K562 (cell line): Measurements from ENCODE around the gene FAM174B. TPM values are rescaled to one million over a fixed set of nuclear protein-coding genes. Genes with fewer than 3 reads are reported as not detected.

Experiments used
- RAD21 ChIP-seq, 2 experiments: fragments of 250-450 bp in 1 of 2; fragments of 450-650 bp in 1 of 2; sonication (Bioruptor Pico) in 1 of 2; formaldehyde crosslinking in 1 of 2; IDR thresholded peaks in 1 of 2; conservative IDR thresholded peaks in 1 of 2; 2 replicates each; pipeline versions ENCODE4 v1.4.0 to v1.8.0; 2020 to 2022; ENCODE audit warnings: mild to moderate bottlenecking in 2 of 2, moderate library complexity in 1 of 2
- SIX5 ChIP-seq, 2 experiments: IDR thresholded peaks; 2 replicates each; pipeline ENCODE4 v1.6.1; 2011; ENCODE audit warnings: low read length in 2 of 2, borderline replicate concordance in 1 of 2, low read depth in 1 of 2, mild to moderate bottlenecking in 1 of 2, moderate library complexity in 1 of 2; ENCODE audit not compliant: insufficient read depth in 1 of 2
- SMC3 ChIP-seq: conservative IDR thresholded peaks from 2 replicates; pipeline ENCODE4 v1.6.1; 2011; ENCODE audit warnings: low read depth, low read length, improper control_type of control experiment; ENCODE audit not compliant: insufficient read depth
- polyA plus RNA-seq, 8 experiments: library from polyadenylated mRNA; depleted of rRNA in 4 of 8; stranded (reverse) in 5 of 8; unstranded in 3 of 8; fragments of >200 nt; fragmentation: Nextera tagmentation in 2 of 8; fragmentation: Illumina TruSeq in 1 of 8; extraction: Ambion mirVana in 2 of 8; extraction: Trizol in 1 of 8; gene quantifications; 2 replicates each; pipeline versions ENCODE4 v1.2.1 to v1.2.3, GENCODE V29; 2011 to 2014; ENCODE audit warnings: inconsistent platforms in 1 of 8, missing spikeins in 1 of 8
- total RNA-seq, 7 experiments: library from RNA; depleted of rRNA in 6 of 7; stranded (reverse); fragments of >200 nt in 6 of 7; fragmentation: Illumina TruSeq in 2 of 7; extraction: Trizol in 2 of 7; gene quantifications; 2 replicates each; pipeline versions ENCODE4 v1.2.1 to v1.2.3, GENCODE V29; 2011 to 2021; ENCODE audit warnings: low replicate concordance in 1 of 7
- TF ChIP-seq, protein P1 (sequence below), 2 experiments: fragments of 450-650 bp; formaldehyde crosslinking in 1 of 2; IDR thresholded peaks; 2 replicates each; pipeline versions ENCODE4 v1.4.0 to v1.6.1; 2014 to 2020; ENCODE audit warnings: mild to moderate bottlenecking in 2 of 2, borderline replicate concordance in 1 of 2, low read depth in 1 of 2
- TF ChIP-seq, protein P2 (sequence below): fragments of 450-650 bp; conservative IDR thresholded peaks from 2 replicates; pipeline ENCODE4 v1.6.1; 2016; ENCODE audit warnings: missing genetic modification characterization, low read depth, mild to moderate bottlenecking, control low read depth, missing compliant biosample characterization
- TF ChIP-seq, protein P3 (sequence below), 3 experiments: IDR thresholded peaks in 2 of 3; conservative IDR thresholded peaks in 1 of 3; 2 replicates each; pipeline ENCODE4 v1.5.1; 2011 to 2012; ENCODE audit warnings: low read length in 3 of 3, mild to moderate bottlenecking in 3 of 3, control low read depth in 2 of 3, improper control_type of control experiment in 1 of 3, inconsistent platforms in 1 of 3, low read depth in 1 of 3, mixed read lengths in 1 of 3, moderate library complexity in 1 of 3; ENCODE audit not compliant: insufficient read depth in 2 of 3

Gene FAM174B
- total and polyA plus RNA-seq, 9 of the 15 experiments (the other 6 are each of a cell fraction or from before 2014, with no cell fraction given), result 0.39 to 2.7 (median 1.9) TPM; not detected in 1

DNA sequence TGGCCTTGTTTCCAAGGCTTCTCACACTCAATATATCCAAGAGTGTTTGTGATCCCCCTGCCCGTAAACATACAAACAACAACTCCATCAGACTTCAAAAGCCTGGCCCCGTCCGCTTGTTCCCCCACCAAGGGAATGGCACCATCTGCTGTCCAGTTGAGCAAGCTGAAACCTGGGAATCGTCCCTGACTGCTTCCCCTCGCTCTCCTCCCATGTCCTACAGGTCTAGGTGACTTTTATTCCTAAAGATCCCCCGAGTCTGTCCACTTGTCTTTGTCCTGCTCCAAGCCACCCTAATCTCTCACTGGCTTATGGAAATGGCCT is 27.9 kb upstream of the FAM174B start (continued):
- TF ChIP-seq, protein P1, sequence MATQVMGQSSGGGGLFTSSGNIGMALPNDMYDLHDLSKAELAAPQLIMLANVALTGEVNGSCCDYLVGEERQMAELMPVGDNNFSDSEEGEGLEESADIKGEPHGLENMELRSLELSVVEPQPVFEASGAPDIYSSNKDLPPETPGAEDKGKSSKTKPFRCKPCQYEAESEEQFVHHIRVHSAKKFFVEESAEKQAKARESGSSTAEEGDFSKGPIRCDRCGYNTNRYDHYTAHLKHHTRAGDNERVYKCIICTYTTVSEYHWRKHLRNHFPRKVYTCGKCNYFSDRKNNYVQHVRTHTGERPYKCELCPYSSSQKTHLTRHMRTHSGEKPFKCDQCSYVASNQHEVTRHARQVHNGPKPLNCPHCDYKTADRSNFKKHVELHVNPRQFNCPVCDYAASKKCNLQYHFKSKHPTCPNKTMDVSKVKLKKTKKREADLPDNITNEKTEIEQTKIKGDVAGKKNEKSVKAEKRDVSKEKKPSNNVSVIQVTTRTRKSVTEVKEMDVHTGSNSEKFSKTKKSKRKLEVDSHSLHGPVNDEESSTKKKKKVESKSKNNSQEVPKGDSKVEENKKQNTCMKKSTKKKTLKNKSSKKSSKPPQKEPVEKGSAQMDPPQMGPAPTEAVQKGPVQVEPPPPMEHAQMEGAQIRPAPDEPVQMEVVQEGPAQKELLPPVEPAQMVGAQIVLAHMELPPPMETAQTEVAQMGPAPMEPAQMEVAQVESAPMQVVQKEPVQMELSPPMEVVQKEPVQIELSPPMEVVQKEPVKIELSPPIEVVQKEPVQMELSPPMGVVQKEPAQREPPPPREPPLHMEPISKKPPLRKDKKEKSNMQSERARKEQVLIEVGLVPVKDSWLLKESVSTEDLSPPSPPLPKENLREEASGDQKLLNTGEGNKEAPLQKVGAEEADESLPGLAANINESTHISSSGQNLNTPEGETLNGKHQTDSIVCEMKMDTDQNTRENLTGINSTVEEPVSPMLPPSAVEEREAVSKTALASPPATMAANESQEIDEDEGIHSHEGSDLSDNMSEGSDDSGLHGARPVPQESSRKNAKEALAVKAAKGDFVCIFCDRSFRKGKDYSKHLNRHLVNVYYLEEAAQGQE (IDR thresholded peaks at IDR 0.05; ENCODE audit: borderline replicate concordance), result peak; percentile 85
- TF ChIP-seq, protein P1 (CRISPR knock-in tag; IDR thresholded peaks at IDR 0.05; ENCODE audit: low read depth), result no peak
- TF ChIP-seq, protein P2, sequence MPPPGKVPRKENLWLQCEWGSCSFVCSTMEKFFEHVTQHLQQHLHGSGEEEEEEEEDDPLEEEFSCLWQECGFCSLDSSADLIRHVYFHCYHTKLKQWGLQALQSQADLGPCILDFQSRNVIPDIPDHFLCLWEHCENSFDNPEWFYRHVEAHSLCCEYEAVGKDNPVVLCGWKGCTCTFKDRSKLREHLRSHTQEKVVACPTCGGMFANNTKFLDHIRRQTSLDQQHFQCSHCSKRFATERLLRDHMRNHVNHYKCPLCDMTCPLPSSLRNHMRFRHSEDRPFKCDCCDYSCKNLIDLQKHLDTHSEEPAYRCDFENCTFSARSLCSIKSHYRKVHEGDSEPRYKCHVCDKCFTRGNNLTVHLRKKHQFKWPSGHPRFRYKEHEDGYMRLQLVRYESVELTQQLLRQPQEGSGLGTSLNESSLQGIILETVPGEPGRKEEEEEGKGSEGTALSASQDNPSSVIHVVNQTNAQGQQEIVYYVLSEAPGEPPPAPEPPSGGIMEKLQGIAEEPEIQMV (tag), result peak; percentile 52; the same call in 1 of the 2 replicates
- TF ChIP-seq RAD21 (CRISPR knock-in tag; conservative IDR thresholded peaks at IDR 0.05 in 1 of 2, IDR thresholded peaks at IDR 0.05 in 1 of 2), result peak; percentile 73 to 75
- TF ChIP-seq, protein P3, sequence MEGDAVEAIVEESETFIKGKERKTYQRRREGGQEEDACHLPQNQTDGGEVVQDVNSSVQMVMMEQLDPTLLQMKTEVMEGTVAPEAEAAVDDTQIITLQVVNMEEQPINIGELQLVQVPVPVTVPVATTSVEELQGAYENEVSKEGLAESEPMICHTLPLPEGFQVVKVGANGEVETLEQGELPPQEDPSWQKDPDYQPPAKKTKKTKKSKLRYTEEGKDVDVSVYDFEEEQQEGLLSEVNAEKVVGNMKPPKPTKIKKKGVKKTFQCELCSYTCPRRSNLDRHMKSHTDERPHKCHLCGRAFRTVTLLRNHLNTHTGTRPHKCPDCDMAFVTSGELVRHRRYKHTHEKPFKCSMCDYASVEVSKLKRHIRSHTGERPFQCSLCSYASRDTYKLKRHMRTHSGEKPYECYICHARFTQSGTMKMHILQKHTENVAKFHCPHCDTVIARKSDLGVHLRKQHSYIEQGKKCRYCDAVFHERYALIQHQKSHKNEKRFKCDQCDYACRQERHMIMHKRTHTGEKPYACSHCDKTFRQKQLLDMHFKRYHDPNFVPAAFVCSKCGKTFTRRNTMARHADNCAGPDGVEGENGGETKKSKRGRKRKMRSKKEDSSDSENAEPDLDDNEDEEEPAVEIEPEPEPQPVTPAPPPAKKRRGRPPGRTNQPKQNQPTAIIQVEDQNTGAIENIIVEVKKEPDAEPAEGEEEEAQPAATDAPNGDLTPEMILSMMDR (IDR thresholded peaks at IDR 0.05 in 2 of 3, conservative IDR thresholded peaks at IDR 0.05 in 1 of 3; ENCODE audit: insufficient read depth in 2 of 3, low read depth in 1 of 3, low read length in 3 of 3), result peak; percentile 70 to 76 (median 72)
- no peak for TF ChIP-seq SIX5 (IDR thresholded peaks at IDR 0.05; ENCODE audit: borderline replicate concordance in 1 of 2, insufficient read depth in 1 of 2, low read depth in 1 of 2, low read length in 2 of 2)
- TF ChIP-seq SMC3, result peak; percentile 70
